OCI-LY3 (cell line): ENCODE data around the gene CUX1.

Experiments used
- H2AFZ ChIP-seq: fragments of 200-600, 300-600 bp; shearing (Covaris generic); 2 replicates; pipeline ENCODE4 v1.6.0; 2014; ENCODE audit warnings: antibody characterized with exemption, low read depth, low read length
- H3K27ac ChIP-seq: fragments of 200-600, 300-600 bp; sonication (generic); 2 replicates; pipeline ENCODE4 v1.5.1; 2014; ENCODE audit warnings: mild to moderate bottlenecking, low read length, moderate library complexity, mixed read lengths
- H3K27me3 ChIP-seq: fragments of 200-600, 300-600 bp; sonication (generic); 2 replicates; pipeline ENCODE4 v1.6.1; 2014; ENCODE audit warnings: low read depth, low read length, mixed read lengths
- H3K36me3 ChIP-seq: fragments of 200-600, 300-600 bp; sonication (generic); replicated peaks from 2 replicates; pipeline ENCODE3; 2014; ENCODE audit warnings: low read depth, low read length, mixed read lengths
- H3K4me1 ChIP-seq: fragments of 300-600, 200-600 bp; sonication (generic); 2 replicates; pipeline ENCODE4 v1.6.1; 2014; ENCODE audit warnings: low read length, mixed read lengths
- H3K4me2 ChIP-seq: fragments of 200-600, 300-600 bp; sonication (generic); 2 replicates; pipeline ENCODE4 v1.6.1; 2014; ENCODE audit warnings: low read length, mixed read lengths
- H3K4me3 ChIP-seq: fragments of 300-600, 200-600 bp; sonication (generic); 2 replicates; pipeline ENCODE4 v1.5.1; 2014; ENCODE audit warnings: antibody characterized with exemption, mild to moderate bottlenecking, low read length, moderate library complexity
- H3K79me2 ChIP-seq: fragments of 300-600, 200-600 bp; shearing (Covaris generic); 2 replicates; pipeline ENCODE4 v1.6.1; 2014; ENCODE audit warnings: mild to moderate bottlenecking, low read length, mixed read lengths
- H3K9ac ChIP-seq: fragments of 300-600, 200-600 bp; shearing (Covaris generic); 2 replicates; pipeline ENCODE4 v1.6.0; 2014; ENCODE audit warnings: mild to moderate bottlenecking, low read length, moderate library complexity
- H3K9me3 ChIP-seq: fragments of 200-600, 300-600 bp; shearing (Covaris generic); 2 replicates; pipeline ENCODE4 v1.6.1; 2014; ENCODE audit warnings: low read length, mixed read lengths; ENCODE audit not compliant: insufficient read depth
- H4K20me1 ChIP-seq: fragments of 200-600, 300-600 bp; sonication (generic); 2 replicates; pipeline ENCODE4 v1.6.1; 2016; ENCODE audit warnings: low read length, mixed read lengths; ENCODE audit not compliant: insufficient read depth
- EZH2phosphoT487 ChIP-seq: fragments of 200-600 bp; shearing (Covaris generic); IDR thresholded peaks from 2 replicates; pipeline ENCODE4 v1.6.1; 2018; ENCODE audit warnings: antibody characterized with exemption, mixed run types, low read depth
- TF ChIP-seq, protein P1 (sequence below): fragments of 200-600, 300-600 bp; sonication (generic); IDR thresholded peaks from 2 replicates; pipeline ENCODE4 v1.5.1; 2014; ENCODE audit warnings: antibody characterized with exemption, low read length, low read depth

The CUX1 gene

DNA sequence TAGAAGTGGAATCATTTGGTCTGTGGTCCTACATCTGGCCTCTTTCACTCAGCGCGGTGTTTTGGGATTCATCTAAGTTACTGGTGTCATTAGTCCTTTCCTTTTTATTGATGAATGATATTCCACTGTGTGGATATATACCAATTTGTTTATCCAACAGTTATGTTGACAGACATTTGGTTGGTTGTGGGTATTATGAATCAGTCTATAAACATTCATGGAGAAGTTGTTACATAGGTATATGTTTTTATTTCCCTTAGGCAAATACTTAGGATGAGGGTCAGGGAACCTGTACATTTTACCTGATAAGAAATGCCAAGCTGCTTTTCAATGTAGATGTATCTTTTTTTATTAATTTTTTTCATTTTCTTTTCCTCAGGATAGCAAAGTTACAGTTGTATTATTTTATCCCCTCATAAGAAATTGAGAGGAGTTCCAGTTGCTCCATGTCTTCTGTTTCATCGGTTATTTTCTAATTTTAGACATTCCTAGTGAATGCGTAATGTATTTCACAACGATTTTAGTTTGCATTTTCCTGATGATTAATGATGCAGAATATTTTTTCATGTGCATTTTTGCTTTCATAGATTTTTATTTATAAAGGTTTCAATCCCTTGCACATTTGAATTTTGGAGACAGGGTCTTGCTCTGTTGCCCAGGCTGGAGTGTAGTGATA lies 265.4 kb downstream of the CUX1 start:
- Histone ChIP-seq H3K27me3 (no peaks in the 10 kb centered on the region), H2AFZ (no peak overlapping the region), H3K4me1 (no peaks in the 10 kb centered on the region), H3K36me3 (peaks cover 13% of the 10 kb centered on the region), H3K79me2 (no peaks in the 10 kb centered on the region), H3K4me2 (no peak overlapping the region), H3K9me3 (peaks cover 10% of the 10 kb centered on the region; the same call in 1 of the 2 replicates), H3K27ac (no peak overlapping the region), H3K9ac (no peak overlapping the region), H4K20me1 (no peaks in the 10 kb centered on the region), H3K4me3 (no peak overlapping the region)
- TF ChIP-seq, protein P1, sequence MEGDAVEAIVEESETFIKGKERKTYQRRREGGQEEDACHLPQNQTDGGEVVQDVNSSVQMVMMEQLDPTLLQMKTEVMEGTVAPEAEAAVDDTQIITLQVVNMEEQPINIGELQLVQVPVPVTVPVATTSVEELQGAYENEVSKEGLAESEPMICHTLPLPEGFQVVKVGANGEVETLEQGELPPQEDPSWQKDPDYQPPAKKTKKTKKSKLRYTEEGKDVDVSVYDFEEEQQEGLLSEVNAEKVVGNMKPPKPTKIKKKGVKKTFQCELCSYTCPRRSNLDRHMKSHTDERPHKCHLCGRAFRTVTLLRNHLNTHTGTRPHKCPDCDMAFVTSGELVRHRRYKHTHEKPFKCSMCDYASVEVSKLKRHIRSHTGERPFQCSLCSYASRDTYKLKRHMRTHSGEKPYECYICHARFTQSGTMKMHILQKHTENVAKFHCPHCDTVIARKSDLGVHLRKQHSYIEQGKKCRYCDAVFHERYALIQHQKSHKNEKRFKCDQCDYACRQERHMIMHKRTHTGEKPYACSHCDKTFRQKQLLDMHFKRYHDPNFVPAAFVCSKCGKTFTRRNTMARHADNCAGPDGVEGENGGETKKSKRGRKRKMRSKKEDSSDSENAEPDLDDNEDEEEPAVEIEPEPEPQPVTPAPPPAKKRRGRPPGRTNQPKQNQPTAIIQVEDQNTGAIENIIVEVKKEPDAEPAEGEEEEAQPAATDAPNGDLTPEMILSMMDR = no peak
- TF ChIP-seq EZH2phosphoT487 = no peak

DNA sequence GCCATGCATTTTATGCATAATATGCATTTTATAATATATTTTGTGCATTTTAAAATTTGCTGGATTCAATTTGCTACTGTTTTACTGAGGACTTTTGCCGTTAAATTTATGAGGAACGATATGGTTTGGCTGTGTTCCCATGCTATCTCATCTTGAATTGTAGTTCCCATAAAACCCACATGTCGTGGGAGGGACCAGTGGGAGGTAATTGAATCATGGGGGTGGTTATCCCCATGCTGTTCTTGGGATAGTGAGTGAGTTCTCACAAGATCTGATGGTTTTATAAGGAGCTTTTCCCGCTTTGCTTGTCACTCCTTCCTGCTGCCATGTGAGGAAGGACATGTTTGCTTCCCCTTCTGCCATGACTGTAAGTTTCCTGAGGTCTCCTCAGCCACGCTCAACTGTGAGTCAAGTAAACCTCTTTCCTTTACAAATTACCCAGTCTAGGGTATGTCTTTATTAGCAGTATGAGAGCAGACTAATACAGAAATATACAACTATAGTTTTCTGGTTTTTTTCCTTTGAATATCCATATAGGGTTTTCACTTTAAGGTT lies 267.9 kb downstream of the CUX1 start:
- H3K4me1 ChIP-seq = no peaks in the 10 kb centered on the region
- H2AFZ ChIP-seq = no peak overlapping the region
- no peak overlapping the region for H3K4me2 ChIP-seq
- no peak overlapping the region for H3K4me3 ChIP-seq
- peaks cover 19% of the 10 kb centered on the region for H3K36me3 ChIP-seq
- no peaks in the 10 kb centered on the region for H4K20me1 ChIP-seq
- no peak overlapping the region for H3K9ac ChIP-seq
- H3K27me3 ChIP-seq = no peaks in the 10 kb centered on the region
- H3K79me2 ChIP-seq = no peaks in the 10 kb centered on the region
- no peak overlapping the region for H3K27ac ChIP-seq
- no peak for TF ChIP-seq EZH2phosphoT487
- TF ChIP-seq, protein P1 = no peak
- peaks cover 16% of the 10 kb centered on the region for H3K9me3 ChIP-seq

DNA sequence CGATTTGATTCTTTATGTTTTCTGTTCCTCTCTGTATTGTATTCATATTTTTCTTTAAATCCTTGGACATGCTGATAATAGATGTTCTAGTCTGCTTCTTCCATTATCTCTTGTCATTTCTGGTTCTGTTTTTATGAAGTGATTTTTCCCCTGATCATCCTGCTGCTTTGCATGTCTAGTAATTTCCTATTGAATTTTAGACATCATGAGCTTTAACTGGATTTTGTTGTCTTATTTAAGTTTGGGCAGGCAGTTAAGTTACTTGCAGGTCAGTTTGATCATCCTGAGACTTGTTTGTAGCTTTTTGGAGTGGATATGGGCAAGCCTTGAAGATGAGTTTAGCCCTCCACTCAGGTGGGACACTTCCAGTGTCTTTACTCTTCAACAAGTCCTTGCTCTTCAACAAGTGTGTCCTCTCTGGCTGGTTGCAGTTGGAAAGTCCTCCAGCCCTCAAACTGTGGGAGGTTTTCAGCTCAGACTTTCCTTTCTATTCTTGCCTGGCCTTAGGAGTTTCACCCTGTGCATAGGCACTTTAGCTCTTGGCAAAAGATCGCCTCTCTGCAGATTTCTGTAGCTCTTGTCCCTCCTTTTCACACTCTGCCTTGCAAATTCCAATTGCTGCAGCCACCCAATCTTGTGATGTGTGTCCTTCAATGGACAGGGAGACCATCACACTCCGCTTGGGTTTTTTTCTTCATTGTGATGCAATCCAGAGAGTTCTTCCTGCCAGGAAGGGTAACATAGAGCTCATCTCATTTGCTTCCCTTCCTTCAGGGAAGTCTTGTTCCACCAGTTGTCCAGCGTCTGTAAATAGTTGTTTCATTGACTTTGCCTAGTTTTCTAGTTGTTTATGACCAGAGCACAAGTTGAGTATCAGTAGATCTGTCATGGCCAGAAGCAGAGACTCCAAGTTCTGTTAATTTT lies 272.0 kb downstream of the CUX1 start:
- H3K27ac ChIP-seq = no peak overlapping the region
- H3K4me1 ChIP-seq = no peaks in the 10 kb centered on the region
- no peak overlapping the region for H3K9ac ChIP-seq
- TF ChIP-seq EZH2phosphoT487 = no peak
- TF ChIP-seq, protein P1 = no peak
- H3K36me3 ChIP-seq = peaks cover 12% of the 10 kb centered on the region
- no peak overlapping the region for H3K4me2 ChIP-seq
- H4K20me1 ChIP-seq = 0 out of 2 replicates have a peak, but pooled peaks cover 3% of the 10 kb centered on the region
- H3K9me3 ChIP-seq = peaks cover 16% of the 10 kb centered on the region
- H2AFZ ChIP-seq = no peak overlapping the region
- no peaks in the 10 kb centered on the region for H3K27me3 ChIP-seq
- no peak overlapping the region for H3K4me3 ChIP-seq
- no peaks in the 10 kb centered on the region for H3K79me2 ChIP-seq
